K562 (cell line): ENCODE results near the gene ADAMTS6. TPM values are rescaled to one million over a fixed set of nuclear protein-coding genes. Genes with fewer than 3 reads are reported as not detected.

Experiments
- ATAC-seq: fragments of 200-7000 bp; cut with Tn5 transposase; 3 replicates; pipeline ENCODE4 v1.9.1; 2020; ENCODE audit warnings: moderate library complexity
- BruUV-seq: library from RNA; stranded (reverse); fragments of 400-500 nt; replicated peaks from 2 replicates; lab custom pipeline; 2021; lab: Mats Ljungman, UMichigan
- CTCF ChIA-PET: fragments of 300-600 bp; formaldehyde crosslinking; extraction: SDS; loops from one replicate; lab custom pipeline; 2021; ENCODE audit warnings: low intra/inter-chr PET ratio; lab: Yijun Ruan, JAX
- POLR2A ChIA-PET: fragments of 300-600, 350-650 bp; sonication (Branson Sonifier 250); formaldehyde crosslinking; extraction: SDS; loops from one replicate; lab custom pipeline; 2021; ENCODE audit warnings: antibody characterized with exemption, inconsistent platforms; lab: Yijun Ruan, JAX
- DNase-seq, 4 experiments: peaks; one replicate each; pipeline versions ENCODE4 v3.0.0 to v3.0.0-alpha.2; 2011 to 2018; ENCODE audit warnings: low spot score in 3 of 4, mixed read lengths in 3 of 4; ENCODE audit errors: extremely low read depth in 1 of 4
- FAIRE-seq: peaks from 2 replicates; lab custom pipeline; 2011; peaks lifted over from hg19 to GRCh38; lab: Jason Lieb, UNC
- H2AFZ ChIP-seq: 2 replicates; pipeline ENCODE4 v1.6.0; 2011; ENCODE audit warnings: low read depth, low read length, control low read depth, inconsistent platforms
- H3K27ac ChIP-seq: fragments of 200-600 bp; 3 replicates; pipeline ENCODE4 v1.8.0; 2011; ENCODE audit warnings: low read depth, mild to moderate bottlenecking, control low read depth, inconsistent platforms, low read length, moderate library complexity, mixed read lengths; ENCODE audit errors: extremely low read depth
- H3K27me3 ChIP-seq, 2 experiments: fragments of 300-600 bp in 1 of 2; 2 replicates in 1 of 2; 3 replicates in 1 of 2; pipeline versions ENCODE4 v1.6.0 to v1.8.0; 2011; ENCODE audit warnings: inconsistent platforms in 2 of 2, low read length in 2 of 2, mild to moderate bottlenecking in 1 of 2, mixed read lengths in 1 of 2, moderate library complexity in 1 of 2; ENCODE audit not compliant: control insufficient read depth in 2 of 2, insufficient read depth in 2 of 2
- H3K36me3 ChIP-seq: fragments of 300-600 bp; 3 replicates; pipeline ENCODE4 v1.8.0; 2011; ENCODE audit warnings: mild to moderate bottlenecking, low read length, inconsistent platforms; ENCODE audit not compliant: control insufficient read depth, insufficient read depth
- H3K4me1 ChIP-seq, 2 experiments: fragments of 200-600 bp in 1 of 2; replicated peaks in 1 of 2; 2 replicates in 1 of 2; 3 replicates in 1 of 2; pipeline versions ENCODE4 v1.5.1 to v1.8.0; 2011; ENCODE audit warnings: inconsistent platforms in 2 of 2, low read length in 2 of 2, mild to moderate bottlenecking in 1 of 2, mixed read lengths in 1 of 2, moderate library complexity in 1 of 2; ENCODE audit not compliant: control insufficient read depth in 2 of 2, insufficient read depth in 2 of 2
- H3K4me2 ChIP-seq: 2 replicates; pipeline ENCODE4 v1.6.1; 2011; ENCODE audit warnings: low read length, control low read depth, inconsistent platforms, mixed read lengths; ENCODE audit not compliant: insufficient read depth
- H3K4me3 ChIP-seq: fragments of 200-600 bp; sonication (generic), shearing (Covaris generic); 2 replicates; pipeline ENCODE4 v1.5.1; 2016; ENCODE audit warnings: control low read depth, inconsistent platforms
- H3K79me2 ChIP-seq: fragments of 200-600 bp; 3 replicates; pipeline ENCODE4 v1.8.0; 2011; ENCODE audit warnings: low read length, inconsistent platforms; ENCODE audit not compliant: control insufficient read depth, insufficient read depth
- H3K9ac ChIP-seq, 2 experiments: 2 replicates each; pipeline versions ENCODE4 v1.6.0 to v1.6.1; 2011; ENCODE audit warnings: low read depth in 2 of 2, low read length in 2 of 2, control low read depth in 1 of 2, inconsistent platforms in 1 of 2, mild to moderate bottlenecking in 1 of 2, mixed read lengths in 1 of 2; ENCODE audit not compliant: insufficient read depth in 1 of 2
- H3K9me1 ChIP-seq: one replicate; pipeline ENCODE4 v1.6.0; 2011; ENCODE audit warnings: inconsistent platforms, mild to moderate bottlenecking, low read length, moderate library complexity; ENCODE audit not compliant: control insufficient read depth, insufficient read depth
- H3K9me3 ChIP-seq: replicated peaks from 2 replicates; pipeline ENCODE4 v1.5.1; 2011; ENCODE audit warnings: low read depth, low read length, inconsistent platforms; ENCODE audit not compliant: control insufficient read depth, insufficient read depth
- H4K20me1 ChIP-seq: replicated peaks from 2 replicates; pipeline ENCODE4 v1.6.1; 2011; ENCODE audit warnings: low read length, inconsistent platforms, mixed read lengths; ENCODE audit not compliant: control insufficient read depth, insufficient read depth
- ATF3 ChIP-seq, 2 experiments: fragments of 450-650 bp in 1 of 2; sonication (generic) in 1 of 2; formaldehyde crosslinking in 1 of 2; IDR thresholded peaks in 1 of 2; conservative IDR thresholded peaks in 1 of 2; 2 replicates each; pipeline versions ENCODE4 v1.6.1 to v1.8.1; 2016 to 2023; ENCODE audit warnings: mild to moderate bottlenecking in 2 of 2, moderate library complexity in 2 of 2, inconsistent platforms in 1 of 2, missing genetic modification reagents in 1 of 2
- CBFA2T3 ChIP-seq: fragments of 450-650 bp; IDR thresholded peaks from 2 replicates; pipeline ENCODE4 v1.6.1; 2017
- KDM5B ChIP-seq: fragments of 200-600 bp; sonication (generic); IDR thresholded peaks from 2 replicates; pipeline ENCODE4 v1.6.1; 2012; ENCODE audit warnings: low read depth, mild to moderate bottlenecking, moderate library complexity, low read length, control low read depth, inconsistent platforms; ENCODE audit not compliant: insufficient replicate concordance
- RREB1 ChIP-seq: fragments of 250-450 bp; sonication (Bioruptor Pico); IDR thresholded peaks from 2 replicates; pipeline ENCODE4 v1.4.0; 2020
- THRA ChIP-seq: fragments of 450-650 bp; IDR thresholded peaks from 2 replicates; pipeline ENCODE4 v1.6.1; 2017; ENCODE audit warnings: mild to moderate bottlenecking, moderate library complexity
- ZNF121 ChIP-seq: sonication (generic); formaldehyde crosslinking; conservative IDR thresholded peaks from 2 replicates; pipeline ENCODE4 v1.8.0; 2022; ENCODE audit warnings: missing genetic modification reagents
- WGBS: fragments of 100-300 bp; shearing (Covaris generic); methylation state at CpG from one replicate; pipeline ENCODE4 v1.1.6; 2016; ENCODE audit warnings: low coverage, mixed read lengths; ENCODE audit not compliant: insufficient coverage; ENCODE audit errors: missing lambda C conversion rate; 5-methylcytosine and 5-hydroxymethylcytosine counted together
- in situ Hi-C: fragments of 300-500 bp; cut with MboI; formaldehyde crosslinking; loops from 4 replicates; pipeline ENCODE4 v1.15.0; 2018; ENCODE audit warnings: inconsistent platforms, mixed read lengths
- intact Hi-C: fragments of 100-400 bp; cut with micrococcal nuclease; formaldehyde crosslinking; loops from 2 replicates; pipeline ENCODE4 v1.14.2; 2022
- polyA plus RNA-seq, 8 experiments: library from polyadenylated mRNA; depleted of rRNA in 4 of 8; stranded (reverse) in 5 of 8; unstranded in 3 of 8; fragments of >200 nt; fragmentation: Nextera tagmentation in 2 of 8; fragmentation: Illumina TruSeq in 1 of 8; extraction: Ambion mirVana in 2 of 8; extraction: Trizol in 1 of 8; gene quantifications; 2 replicates each; pipeline versions ENCODE4 v1.2.1 to v1.2.3, GENCODE V29; 2011 to 2014; ENCODE audit warnings: inconsistent platforms in 1 of 8, missing spikeins in 1 of 8
- total RNA-seq, 7 experiments: library from RNA; depleted of rRNA in 6 of 7; stranded (reverse); fragments of >200 nt in 6 of 7; fragmentation: Illumina TruSeq in 2 of 7; extraction: Trizol in 2 of 7; gene quantifications; 2 replicates each; pipeline versions ENCODE4 v1.2.1 to v1.2.3, GENCODE V29; 2011 to 2021; ENCODE audit warnings: low replicate concordance in 1 of 7

Gene ADAMTS6
- total and polyA plus RNA-seq, 9 of the 15 experiments (the other 6 are each of a cell fraction or from before 2014, with no cell fraction given) = 0.57 to 5.3 (median 1.5) TPM

DNA sequence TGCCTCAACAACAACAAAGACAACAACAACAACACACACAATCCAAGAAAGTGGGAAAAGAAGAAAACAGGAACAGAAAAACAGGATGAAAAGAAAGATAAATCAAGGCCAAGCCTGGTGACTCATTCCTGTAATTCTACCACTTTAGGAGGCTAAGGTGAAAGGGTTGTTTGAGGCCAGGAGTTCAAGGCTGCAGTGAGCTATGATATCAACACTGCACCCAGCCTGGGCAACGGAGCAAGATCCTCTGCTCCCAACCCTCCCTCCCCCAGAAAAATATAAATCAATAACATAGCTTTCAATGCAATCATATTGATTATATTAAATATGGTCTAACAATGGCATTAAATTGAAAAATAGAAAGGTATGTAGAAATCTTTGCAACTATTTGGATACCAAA, 49.2 kb upstream of the ADAMTS6 start:
- ChIA-PET POLR2A (interaction anchor here (1.6 kb wide), 1 partner anchor 32 kb away, joined by 3 read pairs; the partner anchor contains the start of genes CENPK and PPWD1), CTCF (no interaction called here)
- WGBS = 85% methylated on average over 1 of the region's 1 CpG
- H3K36me3 ChIP-seq = peaks cover 24% of the 10 kb centered on the region
- no peaks in the 10 kb centered on the region for H3K4me1 ChIP-seq
- no TSS peak for BruUV-seq
- intact Hi-C loops (no loop called here), in situ Hi-C loops (no loop called here)
- no peak overlapping the region for H3K27ac ChIP-seq
- H2AFZ ChIP-seq = no peak overlapping the region
- no peaks in the 10 kb centered on the region for H3K27me3 ChIP-seq
- no peaks in the 10 kb centered on the region for H3K9me3 ChIP-seq
- no peak for DNase-seq
- H3K9ac ChIP-seq = no peak overlapping the region
- TF ChIP-seq KDM5B (no peak), THRA (no peak), RREB1 (CRISPR knock-in tag) (no peak), ZNF121 (CRISPR knock-in tag) (peak; percentile 42; the same call in 1 of the 2 replicates), ATF3 (IDR thresholded peaks at IDR 0.05) (0 out of 2 replicates have a peak, but pooled peaks have one; percentile 10), ATF3 (CRISPR knock-in tag; conservative IDR thresholded peaks at IDR 0.05) (no peak), CBFA2T3 (no peak)
- H3K4me3 ChIP-seq = no peak overlapping the region
- no peak for ATAC-seq
- peak; percentile 52 for FAIRE-seq
- H3K79me2 ChIP-seq = no peaks in the 10 kb centered on the region
- H3K9me1 ChIP-seq = no peaks in the 10 kb centered on the region
- no peak overlapping the region for H3K4me2 ChIP-seq
- H4K20me1 ChIP-seq = no peaks in the 10 kb centered on the region
